T-helper 17 cell (primary cell): ENCODE data around the gene RAD18. TPM values are rescaled to one million over a fixed set of nuclear protein-coding genes. Genes with fewer than 3 reads are reported as not detected.
A peak's percentile ranks its signal among the peaks of the same experiment; 100 is the strongest.

Experiments used
- ATAC-seq: fragments of 150-1000 bp; cut with Tn5 transposase; 2 replicates; pipeline ENCODE4 v1.10.0; 2021; ENCODE audit warnings: mild to moderate bottlenecking, moderate library complexity
- DNase-seq, 3 donors: peaks; one replicate each; pipeline versions ENCODE4 v3.0.0 to v3.0.0-alpha.2; 2020 to 2021
- H3K9me3 ChIP-seq: one replicate; pipeline ENCODE4 v1.7.0; 2013; ENCODE audit warnings: low read length, mild to moderate bottlenecking; ENCODE audit not compliant: control insufficient read depth, poor library complexity, severe bottlenecking
- H3K27ac Mint-ChIP-seq: one replicate; pipeline ENCODE4 v1.8.0; 2022; ENCODE audit warnings: mild to moderate bottlenecking, moderate library complexity, mixed read lengths
- H3K27me3 Mint-ChIP-seq: one replicate; pipeline ENCODE4 v1.8.0; 2022; ENCODE audit warnings: mixed read lengths
- H3K36me3 Mint-ChIP-seq: one replicate; pipeline ENCODE4 v1.8.0; 2022; ENCODE audit warnings: low read depth, mixed read lengths
- H3K4me1 Mint-ChIP-seq: one replicate; pipeline ENCODE4 v1.8.0; 2022; ENCODE audit warnings: mild to moderate bottlenecking, mixed read lengths
- H3K4me3 Mint-ChIP-seq: one replicate; pipeline ENCODE4 v1.8.0; 2022; ENCODE audit warnings: mild to moderate bottlenecking, moderate library complexity, mixed read lengths
- total RNA-seq, 4 donors: library from RNA in 2 of 4; stranded (reverse) in 2 of 4; gene quantifications; one replicate each; pipeline ENCODE4 v1.2.3 and lab custom pipeline; 2022 to 2026

The RAD18 gene
- total RNA-seq, 2 donors from 2014 or later: 13.8 to 23.0 TPM

- ATAC-seq: no peak
- Mint-ChIP-seq H3K36me3 (peaks cover 3% of the 10 kb centered on the region), H3K27me3 (peaks cover 27% of the 10 kb centered on the region)
These were observed 4.3 kb upstream of the RAD18 start for GRCh38 chr3:8967553-8967952.

GRCh38 chr3:8966820-8967348, 3.6 kb upstream of the RAD18 start:
- no peaks in the 10 kb centered on the region for H3K9me3 ChIP-seq
- no peak for ATAC-seq
- Mint-ChIP-seq H3K27ac (no peak overlapping the region), H3K36me3 (peaks cover 3% of the 10 kb centered on the region), H3K4me3 (no peak overlapping the region), H3K4me1 (peaks cover 17% of the 10 kb centered on the region), H3K27me3 (peaks cover 27% of the 10 kb centered on the region)
- no peak for DNase-seq

More at GRCh38 chr3:8967553-8967952, 4.3 kb upstream of the RAD18 start:
- Mint-ChIP-seq H3K4me1 (peaks cover 12% of the 10 kb centered on the region), H3K27ac (no peak overlapping the region), H3K4me3 (no peak overlapping the region)
- DNase-seq: no peak
- no peaks in the 10 kb centered on the region for H3K9me3 ChIP-seq

GRCh38 chr3:8966150-8966819, 3.0 kb upstream of the RAD18 start:
- H3K27ac Mint-ChIP-seq: no peak overlapping the region
- ATAC-seq: no peak

GRCh38 chr3:8964436-8965370, 1.4 kb upstream of the RAD18 start:
- Mint-ChIP-seq H3K27me3 (peaks cover 23% of the 10 kb centered on the region), H3K4me1 (peaks cover 20% of the 10 kb centered on the region), H3K27ac (peak overlapping the region; percentile 21), H3K4me3 (peak overlapping the region; percentile 96), H3K36me3 (peaks cover 3% of the 10 kb centered on the region)
- H3K9me3 ChIP-seq: no peaks in the 10 kb centered on the region
- ATAC-seq: no peak
- DNase-seq: no peak

More at GRCh38 chr3:8966150-8966819, 3.0 kb upstream of the RAD18 start:
- peaks cover 19% of the 10 kb centered on the region for H3K4me1 Mint-ChIP-seq
- no peak overlapping the region for H3K4me3 Mint-ChIP-seq
- no peak for DNase-seq
- H3K9me3 ChIP-seq: no peaks in the 10 kb centered on the region
- peaks cover 27% of the 10 kb centered on the region for H3K27me3 Mint-ChIP-seq
- H3K36me3 Mint-ChIP-seq: peaks cover 3% of the 10 kb centered on the region

- Mint-ChIP-seq H3K4me3 (peak overlapping the region; percentile 96), H3K27ac (peak overlapping the region; percentile 99), H3K27me3 (no peaks in the 10 kb centered on the region), H3K36me3 (peaks cover 3% of the 10 kb centered on the region), H3K4me1 (peaks cover 24% of the 10 kb centered on the region)
- no peak for ATAC-seq
- H3K9me3 ChIP-seq: no peaks in the 10 kb centered on the region
- DNase-seq: no peak
These were observed 928 bp downstream of the RAD18 start for GRCh38 chr3:8962226-8962861.

- no peaks in the 10 kb centered on the region for H3K27me3 Mint-ChIP-seq
- H3K27ac Mint-ChIP-seq: no peak overlapping the region
- DNase-seq: no peak
- no peaks in the 10 kb centered on the region for H3K9me3 ChIP-seq
- peaks cover 24% of the 10 kb centered on the region for H3K4me1 Mint-ChIP-seq
- H3K36me3 Mint-ChIP-seq: peaks cover 2% of the 10 kb centered on the region
- ATAC-seq: no peak
- H3K4me3 Mint-ChIP-seq: no peak overlapping the region
These were observed 3.6 kb downstream of the RAD18 start for GRCh38 chr3:8959668-8960067.

GRCh38 chr3:8954938-8955763, 8.1 kb downstream of the RAD18 start:
- H3K9me3 ChIP-seq: no peaks in the 10 kb centered on the region
- Mint-ChIP-seq H3K4me3 (no peak overlapping the region), H3K27ac (no peak overlapping the region), H3K4me1 (peaks cover 18% of the 10 kb centered on the region), H3K27me3 (no peaks in the 10 kb centered on the region), H3K36me3 (peaks cover 2% of the 10 kb centered on the region)
- DNase-seq (no peak), ATAC-seq (no peak)

GRCh38 chr3:8953313-8953712, 10.0 kb downstream of the RAD18 start:
- Mint-ChIP-seq H3K4me1 (peaks cover 19% of the 10 kb centered on the region), H3K36me3 (peaks cover 2% of the 10 kb centered on the region), H3K27ac (no peak overlapping the region), H3K4me3 (no peak overlapping the region), H3K27me3 (no peaks in the 10 kb centered on the region)
- no peaks in the 10 kb centered on the region for H3K9me3 ChIP-seq
- ATAC-seq (no peak), DNase-seq (no peak)

- H3K27me3 Mint-ChIP-seq: no peaks in the 10 kb centered on the region
- H3K4me3 Mint-ChIP-seq: no peak overlapping the region
- H3K4me1 Mint-ChIP-seq: peaks cover 19% of the 10 kb centered on the region
These were observed 11.1 kb downstream of the RAD18 start for GRCh38 chr3:8952130-8952529.

GRCh38 chr3:8945890-8946600, 17.2 kb downstream of the RAD18 start:
- no peaks in the 10 kb centered on the region for H3K9me3 ChIP-seq
- peaks cover 6% of the 10 kb centered on the region for H3K36me3 Mint-ChIP-seq
- no peaks in the 10 kb centered on the region for H3K27me3 Mint-ChIP-seq
- no peak overlapping the region for H3K27ac Mint-ChIP-seq
- no peak for ATAC-seq
- peaks cover 12% of the 10 kb centered on the region for H3K4me1 Mint-ChIP-seq
- no peak overlapping the region for H3K4me3 Mint-ChIP-seq
- DNase-seq: no peak

More at GRCh38 chr3:8952130-8952529, 11.1 kb downstream of the RAD18 start:
- Mint-ChIP-seq H3K36me3 (peaks cover 2% of the 10 kb centered on the region), H3K27ac (no peak overlapping the region)
- DNase-seq (no peak), ATAC-seq (no peak)
- no peaks in the 10 kb centered on the region for H3K9me3 ChIP-seq

GRCh38 chr3:8942746-8943488, 20.4 kb downstream of the RAD18 start:
- DNase-seq: no peak
- peaks cover 16% of the 10 kb centered on the region for H3K36me3 Mint-ChIP-seq
- H3K9me3 ChIP-seq: no peaks in the 10 kb centered on the region
- peaks cover 10% of the 10 kb centered on the region for H3K4me1 Mint-ChIP-seq
- H3K27ac Mint-ChIP-seq: no peak overlapping the region
- no peak for ATAC-seq
- no peak overlapping the region for H3K4me3 Mint-ChIP-seq
- H3K27me3 Mint-ChIP-seq: no peaks in the 10 kb centered on the region
